Body of pancreas (tissue), 4 donors: ENCODE results near the gene DDIT4. TPM values are rescaled to one million over a fixed set of nuclear protein-coding genes. Genes with fewer than 3 reads are reported as not detected.

Experiments
- ATAC-seq: fragments of 150-250 bp; one replicate; pipeline ENCODE4 v1.9.1; 2016
- DNase-seq, 4 donors: peaks; one replicate each; pipeline ENCODE4 v3.0.0-alpha.2; 2019
- H3K27ac ChIP-seq, 4 donors: fragments of 200-600 bp; sonication (generic); 1 replicate in 3 of 4; 2 replicates in 1 of 4; pipeline versions ENCODE4 v1.5.1 to v1.6.1; 2016 to 2019; ENCODE audit warnings: mild to moderate bottlenecking in 1 of 4, mixed read lengths in 1 of 4, moderate library complexity in 1 of 4
- H3K27me3 ChIP-seq, 2 donors: fragments of 200-600 bp; sonication (generic); one replicate each; pipeline ENCODE4 v1.6.0; 2016; ENCODE audit warnings: mild to moderate bottlenecking in 1 of 2
- H3K36me3 ChIP-seq, 2 donors: fragments of 200-600 bp; sonication (generic); replicated peaks in 1 of 2; 2 replicates each; pipeline ENCODE4 v1.5.1; 2016; ENCODE audit warnings: low read depth in 2 of 2; ENCODE audit not compliant: insufficient read depth in 1 of 2
- H3K4me1 ChIP-seq: fragments of 200-600 bp; sonication (generic); one replicate; pipeline ENCODE4 v1.6.0; 2016
- H3K4me3 ChIP-seq, 2 donors: fragments of 200-600 bp; sonication (generic); 1 replicate in 1 of 2; 2 replicates in 1 of 2; pipeline ENCODE4 v1.5.1; 2016 to 2019
- H3K9me3 ChIP-seq, 3 donors: fragments of 200-600 bp; sonication (generic); 1 replicate in 2 of 3; 2 replicates in 1 of 3; pipeline ENCODE4 v1.5.1; 2016
- POLR2A ChIP-seq, 3 donors: fragments of 450-650 bp; IDR thresholded peaks; one replicate each; pipeline ENCODE4 v1.6.1; 2016; ENCODE audit warnings: antibody characterized with exemption in 3 of 3, mild to moderate bottlenecking in 2 of 3
- WGBS, 2 donors: methylation state at CpG; one replicate each; pipeline ENCODE4 v1.1.5; 2017; 5-methylcytosine and 5-hydroxymethylcytosine counted together
- intact Hi-C: fragments of 100-400 bp; cut with DNase I; formaldehyde crosslinking; loops from one replicate; pipeline ENCODE4 v1.15.1; 2023
- total RNA-seq, 2 donors: library from RNA; depleted of rRNA; stranded (reverse); fragments of >200 nt; gene quantifications; one replicate each; pipeline ENCODE4 v1.1.0, GENCODE V29; 2016
- TF ChIP-seq, protein P1 (sequence below), 7 experiments: fragments of 450-650 bp in 4 of 7; fragments of 200-600 bp in 3 of 7; sonication (generic) in 3 of 7; IDR thresholded peaks; one replicate each; pipeline ENCODE4 v1.5.1; 2016 to 2019; ENCODE audit warnings: antibody characterized with exemption in 7 of 7

Gene DDIT4
- total RNA-seq, 2 donors from 2014 or later: 238 to 269 TPM

DNA sequence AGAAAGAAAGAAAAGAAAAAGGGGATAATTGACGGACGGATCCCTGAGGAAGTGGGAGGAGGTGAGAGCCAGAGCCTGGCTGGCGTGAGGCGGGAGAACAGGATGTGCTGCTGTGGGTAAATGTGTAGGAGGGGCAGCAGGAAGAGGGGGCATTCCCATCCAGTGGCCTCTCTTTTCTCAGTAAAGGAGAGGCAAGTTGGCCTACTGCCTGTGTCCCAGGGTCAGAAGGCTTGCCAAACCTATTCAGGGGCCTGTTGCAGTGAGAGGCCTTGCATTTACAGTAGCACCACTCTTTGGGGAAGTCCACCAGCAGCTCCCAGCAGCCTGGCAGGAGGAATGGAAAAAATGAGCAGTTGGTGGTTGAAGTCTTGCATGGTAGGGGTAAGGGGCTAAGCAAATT is 31.0 kb upstream of the DDIT4 start:
- DNase-seq (peak; percentile 30 to 72 (median 44)), ATAC-seq (no peak)
- intact Hi-C loops: no loop called here
- 61 to 78% methylated on average over 4 of the region's 4 CpGs for WGBS, 2 donors
- no peaks in the 10 kb centered on the region for H3K9me3 ChIP-seq
- peaks cover 77% of the 10 kb centered on the region for H3K4me1 ChIP-seq
- H3K36me3 ChIP-seq: no peaks in the 10 kb centered on the region
- TF ChIP-seq, protein P1, sequence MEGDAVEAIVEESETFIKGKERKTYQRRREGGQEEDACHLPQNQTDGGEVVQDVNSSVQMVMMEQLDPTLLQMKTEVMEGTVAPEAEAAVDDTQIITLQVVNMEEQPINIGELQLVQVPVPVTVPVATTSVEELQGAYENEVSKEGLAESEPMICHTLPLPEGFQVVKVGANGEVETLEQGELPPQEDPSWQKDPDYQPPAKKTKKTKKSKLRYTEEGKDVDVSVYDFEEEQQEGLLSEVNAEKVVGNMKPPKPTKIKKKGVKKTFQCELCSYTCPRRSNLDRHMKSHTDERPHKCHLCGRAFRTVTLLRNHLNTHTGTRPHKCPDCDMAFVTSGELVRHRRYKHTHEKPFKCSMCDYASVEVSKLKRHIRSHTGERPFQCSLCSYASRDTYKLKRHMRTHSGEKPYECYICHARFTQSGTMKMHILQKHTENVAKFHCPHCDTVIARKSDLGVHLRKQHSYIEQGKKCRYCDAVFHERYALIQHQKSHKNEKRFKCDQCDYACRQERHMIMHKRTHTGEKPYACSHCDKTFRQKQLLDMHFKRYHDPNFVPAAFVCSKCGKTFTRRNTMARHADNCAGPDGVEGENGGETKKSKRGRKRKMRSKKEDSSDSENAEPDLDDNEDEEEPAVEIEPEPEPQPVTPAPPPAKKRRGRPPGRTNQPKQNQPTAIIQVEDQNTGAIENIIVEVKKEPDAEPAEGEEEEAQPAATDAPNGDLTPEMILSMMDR (IDR thresholded peaks at IDR 0.05): no peak
- TF ChIP-seq POLR2A (IDR thresholded peaks at IDR 0.05): no peak
- H3K4me3 ChIP-seq: no peak overlapping the region
- peak overlapping the region in 3 of 4 donors; percentile 64 to 97 (median 72) for H3K27ac ChIP-seq
- no peaks in the 10 kb centered on the region for H3K27me3 ChIP-seq

DNA sequence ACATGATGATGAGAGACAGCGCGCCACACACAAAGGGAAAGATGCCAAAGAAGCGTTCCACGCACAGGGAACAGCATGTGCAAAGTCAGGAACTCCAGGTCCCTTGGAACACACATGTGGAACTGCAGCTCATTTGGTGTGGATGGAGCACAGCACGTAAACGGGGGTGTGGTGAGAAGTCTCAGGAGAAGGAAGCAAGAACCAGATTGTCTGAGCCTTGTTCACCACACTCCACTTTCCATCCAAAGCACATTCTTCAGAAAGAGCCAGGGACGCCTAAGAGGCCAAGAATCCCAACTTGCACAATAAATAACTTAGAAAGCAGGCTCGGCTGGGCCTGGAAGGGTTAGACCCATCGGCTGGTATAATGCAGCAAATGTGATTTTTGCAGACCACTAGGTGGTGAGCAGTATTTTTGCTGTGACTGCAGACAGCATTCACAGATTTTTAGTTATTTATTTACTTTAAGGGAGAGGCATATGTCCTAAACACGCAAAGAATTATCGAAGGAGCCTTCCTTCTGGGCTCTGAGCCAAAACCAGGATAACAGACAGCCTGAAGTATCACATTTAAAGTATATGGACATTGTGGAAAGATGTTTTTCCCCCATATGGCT is 29.8 kb upstream of the DDIT4 start:
- H3K9me3 ChIP-seq: no peaks in the 10 kb centered on the region
- no peak for TF ChIP-seq POLR2A (IDR thresholded peaks at IDR 0.05)
- TF ChIP-seq, protein P1 (IDR thresholded peaks at IDR 0.05): peak in 1 of 7 experiments; percentile 31
- intact Hi-C loops: no loop called here
- H3K4me3 ChIP-seq: no peak overlapping the region
- H3K36me3 ChIP-seq: no peaks in the 10 kb centered on the region
- 63 to 67% methylated on average over 11 of the region's 11 CpGs for WGBS, 2 donors
- peak overlapping the region; percentile 12 to 97 (median 68) for H3K27ac ChIP-seq
- no peaks in the 10 kb centered on the region for H3K27me3 ChIP-seq
- H3K4me1 ChIP-seq: peaks cover 77% of the 10 kb centered on the region
- ATAC-seq: no peak
- DNase-seq: peak in 3 of 4 donors; percentile 28 to 57 (median 50)

DNA sequence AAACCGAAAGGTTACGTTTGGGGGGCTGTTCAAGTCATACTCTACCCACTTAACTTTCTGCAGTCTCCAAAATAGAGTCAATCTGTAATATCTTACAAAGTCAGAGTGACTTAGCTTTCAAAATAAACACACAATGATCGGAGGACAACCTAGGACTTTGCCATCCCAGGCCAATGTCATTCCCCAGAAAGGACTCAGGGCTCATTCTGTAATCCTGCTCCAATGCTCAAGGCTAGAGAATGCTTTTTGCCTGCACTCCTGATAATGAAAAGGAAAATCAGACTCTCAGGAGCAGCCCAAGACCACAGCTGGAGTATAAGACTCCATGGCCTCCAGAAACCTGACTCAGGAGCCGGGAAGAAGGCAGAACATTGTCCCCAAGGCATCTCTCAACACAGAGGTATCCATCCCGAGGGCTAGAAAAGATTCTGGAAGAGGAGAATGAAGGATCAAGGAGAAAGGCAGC is 29.1 kb upstream of the DDIT4 start:
- Histone ChIP-seq H3K9me3 (no peaks in the 10 kb centered on the region), H3K27ac (peak overlapping the region; percentile 12 to 97 (median 68)), H3K4me1 (peaks cover 76% of the 10 kb centered on the region), H3K36me3 (no peaks in the 10 kb centered on the region), H3K4me3 (no peak overlapping the region), H3K27me3 (no peaks in the 10 kb centered on the region)
- intact Hi-C loops: no loop called here
- TF ChIP-seq POLR2A (IDR thresholded peaks at IDR 0.05): no peak
- TF ChIP-seq, protein P1 (IDR thresholded peaks at IDR 0.05): no peak
- DNase-seq (no peak), ATAC-seq (no peak)
- 49 to 54% methylated on average over 5 of the region's 5 CpGs for WGBS, 2 donors

DNA sequence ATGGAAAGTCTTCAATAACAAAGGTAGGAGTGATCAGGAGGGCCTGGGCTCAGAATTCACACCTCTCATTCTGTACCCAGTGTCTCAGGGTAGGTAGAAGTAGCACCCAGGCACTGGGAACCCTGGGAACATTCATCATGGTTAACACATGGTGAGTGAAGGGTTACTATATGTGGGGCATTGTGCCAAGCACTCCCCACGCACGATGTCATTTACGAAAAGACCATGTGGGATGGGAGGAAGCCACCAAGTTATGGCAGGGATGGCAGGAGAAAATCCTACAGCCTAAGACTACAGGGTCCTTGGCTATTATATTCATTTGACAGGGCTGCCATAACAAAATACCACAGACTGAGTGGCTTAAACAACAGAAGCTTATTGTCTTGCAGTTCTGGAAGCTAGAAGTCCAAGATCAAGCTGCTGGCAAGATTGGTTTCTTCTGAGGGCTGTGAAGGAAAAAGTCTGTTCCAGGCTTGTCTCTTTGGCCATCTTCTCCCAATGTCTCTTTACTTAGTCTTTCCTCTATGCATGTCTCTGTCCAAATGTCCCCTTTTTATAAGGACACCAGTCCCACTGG is 27.7 kb upstream of the DDIT4 start:
- no peaks in the 10 kb centered on the region for H3K27me3 ChIP-seq
- ATAC-seq (no peak), DNase-seq (no peak)
- H3K9me3 ChIP-seq: no peaks in the 10 kb centered on the region
- no peaks in the 10 kb centered on the region for H3K36me3 ChIP-seq
- H3K4me3 ChIP-seq: no peak overlapping the region
- intact Hi-C loops: no loop called here
- TF ChIP-seq, protein P1 (IDR thresholded peaks at IDR 0.05): no peak
- TF ChIP-seq POLR2A (IDR thresholded peaks at IDR 0.05): no peak
- H3K27ac ChIP-seq: peak overlapping the region in 1 of 4 donors; percentile 97
- peaks cover 89% of the 10 kb centered on the region for H3K4me1 ChIP-seq
- 3 to 7% methylated on average over 3 of the region's 3 CpGs for WGBS, 2 donors
